GM18519 (cell line): ENCODE measurements around the gene PPP1R14B.

Experiments used
- ATAC-seq: cut with Tn5 transposase; IDR thresholded peaks from one replicate; pipeline ENCODE4 v1.9.1; 2021; ENCODE audit warnings: mild to moderate bottlenecking, moderate library complexity; ENCODE audit not compliant: unreplicated experiment, low FRiP score

PPP1R14B gene

DNA sequence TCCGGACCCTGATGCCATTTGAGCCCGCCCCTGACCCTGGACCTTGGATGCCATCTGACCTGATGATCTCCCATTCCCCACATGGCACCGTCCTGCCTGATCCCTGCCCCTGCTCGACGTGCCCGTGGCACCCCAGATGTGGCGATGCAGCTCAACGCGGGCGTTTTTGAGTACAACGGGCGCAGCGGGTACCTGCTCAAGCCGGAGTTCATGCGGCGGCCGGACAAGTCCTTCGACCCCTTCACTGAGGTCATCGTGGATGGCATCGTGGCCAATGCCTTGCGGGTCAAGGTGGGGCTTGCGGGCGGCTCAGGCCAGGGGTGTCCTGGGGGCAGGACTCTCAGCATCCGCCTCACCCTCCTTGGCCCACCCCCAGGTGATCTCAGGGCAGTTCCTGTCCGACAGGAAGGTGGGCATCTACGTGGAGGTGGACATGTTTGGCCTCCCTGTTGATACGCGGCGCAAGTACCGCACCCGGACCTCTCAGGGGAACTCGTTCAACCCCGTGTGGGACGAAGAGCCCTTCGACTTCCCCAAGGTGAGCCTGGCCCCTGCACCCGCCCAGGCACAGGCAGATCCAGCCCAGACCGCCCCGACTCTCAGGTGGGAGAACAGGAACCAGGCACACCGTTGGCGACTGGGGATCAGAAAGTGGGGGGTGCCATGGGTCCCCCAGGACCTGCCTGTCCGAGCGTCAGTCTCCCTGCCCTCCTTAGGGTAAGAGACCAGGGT is 15.7 kb upstream of the PPP1R14B start:
- no peak for ATAC-seq

DNA sequence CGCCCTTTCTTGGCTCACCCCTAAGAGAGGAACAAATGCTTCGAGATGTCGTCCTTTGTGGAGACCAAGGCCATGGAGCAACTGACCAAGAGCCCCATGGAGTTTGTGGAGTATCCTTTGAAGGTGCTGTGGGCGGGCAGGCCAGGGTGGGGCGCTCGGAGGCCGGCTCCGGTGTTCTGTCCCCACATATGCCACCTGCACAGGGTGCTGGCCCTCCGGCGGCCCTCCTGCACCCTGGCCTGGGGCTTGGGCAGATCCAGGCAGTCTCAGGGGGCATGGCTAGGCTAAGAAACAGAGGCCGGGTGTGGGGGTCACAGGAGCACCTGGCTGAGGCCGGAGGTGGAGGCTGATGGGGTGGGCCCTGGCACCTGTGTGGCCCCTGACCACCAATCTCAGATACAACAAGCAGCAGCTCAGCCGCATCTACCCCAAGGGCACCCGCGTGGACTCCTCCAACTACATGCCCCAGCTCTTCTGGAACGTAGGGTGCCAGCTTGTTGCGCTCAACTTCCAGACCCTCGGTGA is 14.9 kb upstream of the PPP1R14B start:
- ATAC-seq: no peak

GRCh38 chr11:64260147-64260708 is 13.5 kb upstream of the PPP1R14B start:
- no peak for ATAC-seq

GRCh38 chr11:64259533-64260067 is 12.9 kb upstream of the PPP1R14B start:
- ATAC-seq: no peak

DNA sequence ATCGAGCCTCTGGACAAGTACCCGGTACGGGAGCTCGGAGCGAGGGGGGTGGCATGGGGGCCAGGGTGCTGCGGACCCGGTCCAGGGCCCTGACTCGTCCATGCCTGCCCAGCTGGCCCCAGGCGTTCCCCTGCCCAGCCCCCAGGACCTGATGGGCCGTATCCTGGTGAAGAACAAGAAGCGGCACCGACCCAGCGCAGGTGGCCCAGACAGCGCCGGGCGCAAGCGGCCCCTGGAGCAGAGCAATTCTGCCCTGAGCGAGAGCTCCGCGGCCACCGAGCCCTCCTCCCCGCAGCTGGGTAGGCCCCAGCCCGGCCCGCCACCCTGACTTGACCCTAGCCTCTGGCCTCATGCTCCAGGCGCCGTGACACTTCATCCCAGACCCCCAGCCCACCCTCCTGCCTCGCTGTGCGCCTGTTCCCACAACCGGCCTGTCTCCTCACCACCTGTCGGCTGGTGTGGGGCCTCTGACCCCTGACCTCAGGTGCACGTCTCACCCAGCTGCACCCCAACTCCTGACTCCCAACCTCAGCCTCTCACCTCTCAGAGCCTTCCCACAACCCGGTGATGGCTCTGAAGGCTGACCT is 12.3 kb upstream of the PPP1R14B start:
- no peak for ATAC-seq

GRCh38 chr11:64258356-64258755 is 11.6 kb upstream of the PPP1R14B start:
- no peak for ATAC-seq

DNA sequence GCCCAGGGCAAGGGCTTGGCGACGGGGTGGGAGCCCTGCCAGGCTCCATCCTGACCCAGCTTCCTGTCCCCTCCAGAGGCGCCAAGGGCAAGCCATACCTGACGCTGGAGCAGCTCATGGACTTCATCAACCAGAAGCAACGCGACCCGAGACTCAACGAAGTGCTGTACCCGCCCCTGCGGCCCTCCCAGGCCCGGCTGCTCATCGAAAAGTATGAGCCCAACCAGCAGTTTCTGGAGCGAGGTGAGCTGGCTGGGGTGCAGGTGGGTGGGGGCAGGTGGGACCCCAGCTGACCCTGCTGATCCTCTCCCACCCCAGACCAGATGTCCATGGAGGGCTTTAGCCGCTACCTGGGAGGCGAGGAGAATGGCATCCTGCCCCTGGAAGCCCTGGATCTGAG is 9.6 kb upstream of the PPP1R14B start:
- ATAC-seq: no peak

DNA sequence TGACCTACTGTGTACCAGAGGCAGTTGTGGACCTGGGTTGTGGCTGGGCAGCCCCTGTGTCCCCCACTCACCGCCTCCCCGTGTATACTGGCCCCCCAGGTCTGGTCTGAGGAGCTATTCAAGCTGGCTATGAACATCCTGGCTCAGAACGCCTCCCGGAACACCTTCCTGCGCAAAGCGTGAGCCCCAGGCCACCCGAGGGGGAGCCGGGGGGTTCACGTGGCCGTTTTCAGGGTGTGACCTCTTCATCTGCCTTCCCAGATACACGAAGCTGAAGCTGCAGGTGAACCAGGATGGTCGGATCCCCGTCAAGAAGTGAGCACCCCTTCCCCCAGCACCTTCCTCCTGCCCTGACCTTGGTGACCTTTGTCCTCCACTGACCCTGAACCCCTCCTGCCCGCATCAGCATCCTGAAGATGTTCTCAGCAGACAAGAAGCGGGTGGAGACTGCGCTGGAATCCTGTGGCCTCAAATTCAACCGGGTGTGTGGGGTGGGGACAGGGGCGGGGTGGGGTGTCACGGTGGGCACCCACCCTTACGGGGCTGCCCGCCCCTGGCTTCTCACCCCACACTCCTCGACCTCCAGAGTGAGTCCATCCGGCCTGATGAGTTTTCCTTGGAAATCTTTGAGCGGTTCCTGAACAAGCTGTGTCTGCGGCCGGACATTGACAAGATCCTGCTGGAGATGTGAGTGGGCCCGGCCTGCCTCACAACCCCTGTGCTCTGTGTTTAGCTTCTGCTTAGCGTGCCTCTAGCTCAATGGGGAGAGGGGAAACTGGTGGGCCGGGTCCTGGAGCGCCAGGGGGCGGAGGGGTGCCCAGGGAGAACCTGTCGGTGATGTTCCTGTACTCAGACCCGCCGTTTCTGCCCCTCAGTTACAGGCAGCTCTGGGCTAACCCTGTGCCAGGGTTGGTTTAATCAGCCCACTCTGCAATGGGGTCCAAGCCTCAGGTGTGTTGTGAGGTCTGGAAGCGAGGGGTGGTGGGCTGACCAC is 8.7 kb upstream of the PPP1R14B start:
- ATAC-seq: no peak

DNA sequence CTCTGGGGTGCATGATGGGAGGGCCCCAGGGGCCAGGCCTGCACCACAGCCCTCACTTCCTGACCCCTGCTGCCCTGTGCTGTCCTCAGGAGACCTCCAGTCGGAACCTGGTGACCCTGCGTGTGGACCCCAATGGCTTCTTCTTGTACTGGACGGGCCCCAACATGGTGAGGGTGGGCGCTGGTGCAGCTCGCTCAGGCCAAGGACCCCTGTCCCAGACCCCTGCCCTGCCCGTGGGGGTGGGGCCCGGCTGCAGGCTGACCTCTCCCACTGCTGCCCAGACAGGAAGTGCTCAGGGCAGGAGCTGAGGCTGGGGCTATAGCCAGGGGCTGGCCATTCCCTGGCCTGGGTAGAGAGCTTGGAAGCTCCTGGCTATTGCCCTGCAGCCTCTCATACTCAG is 7.6 kb upstream of the PPP1R14B start:
- ATAC-seq: no peak

GRCh38 chr11:64253481-64253880 is 6.7 kb upstream of the PPP1R14B start:
- ATAC-seq: no peak

DNA sequence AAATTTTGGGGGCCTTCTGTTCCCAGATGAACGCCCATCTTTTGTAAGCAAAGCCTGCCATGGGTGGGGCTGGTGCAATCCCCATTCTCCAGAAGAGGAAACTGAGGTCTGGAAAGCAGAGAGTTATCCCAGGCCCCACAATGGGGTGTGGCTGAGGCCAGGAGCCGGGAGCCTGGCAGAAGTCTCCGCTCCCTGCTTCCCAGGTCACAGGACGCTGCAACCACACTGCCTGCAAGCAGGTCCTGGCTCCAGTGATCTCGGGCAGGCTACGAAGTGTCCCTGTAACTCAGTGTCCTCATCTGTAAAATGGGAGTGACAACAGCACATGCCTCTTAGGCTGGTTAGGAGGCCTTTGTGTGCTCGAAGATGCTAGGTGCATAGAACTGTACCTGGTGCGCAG is 6.3 kb upstream of the PPP1R14B start:
- ATAC-seq: no peak

GRCh38 chr11:64252003-64252872 is 5.5 kb upstream of the PPP1R14B start:
- no peak for ATAC-seq

- ATAC-seq: no peak
Observed at GRCh38 chr11:64251753-64252002, 4.9 kb upstream of the PPP1R14B start.

GRCh38 chr11:64251016-64251752 is 4.4 kb upstream of the PPP1R14B start, which contains the start of gene PLCB3:
PLCB3 (plus strand) TSS chr11:64251530; CDS start chr11:64251650, 120 bp downstream.
- no peak for ATAC-seq

GRCh38 chr11:64250415-64251015 is 3.8 kb upstream of the PPP1R14B start:
- ATAC-seq: no peak

DNA sequence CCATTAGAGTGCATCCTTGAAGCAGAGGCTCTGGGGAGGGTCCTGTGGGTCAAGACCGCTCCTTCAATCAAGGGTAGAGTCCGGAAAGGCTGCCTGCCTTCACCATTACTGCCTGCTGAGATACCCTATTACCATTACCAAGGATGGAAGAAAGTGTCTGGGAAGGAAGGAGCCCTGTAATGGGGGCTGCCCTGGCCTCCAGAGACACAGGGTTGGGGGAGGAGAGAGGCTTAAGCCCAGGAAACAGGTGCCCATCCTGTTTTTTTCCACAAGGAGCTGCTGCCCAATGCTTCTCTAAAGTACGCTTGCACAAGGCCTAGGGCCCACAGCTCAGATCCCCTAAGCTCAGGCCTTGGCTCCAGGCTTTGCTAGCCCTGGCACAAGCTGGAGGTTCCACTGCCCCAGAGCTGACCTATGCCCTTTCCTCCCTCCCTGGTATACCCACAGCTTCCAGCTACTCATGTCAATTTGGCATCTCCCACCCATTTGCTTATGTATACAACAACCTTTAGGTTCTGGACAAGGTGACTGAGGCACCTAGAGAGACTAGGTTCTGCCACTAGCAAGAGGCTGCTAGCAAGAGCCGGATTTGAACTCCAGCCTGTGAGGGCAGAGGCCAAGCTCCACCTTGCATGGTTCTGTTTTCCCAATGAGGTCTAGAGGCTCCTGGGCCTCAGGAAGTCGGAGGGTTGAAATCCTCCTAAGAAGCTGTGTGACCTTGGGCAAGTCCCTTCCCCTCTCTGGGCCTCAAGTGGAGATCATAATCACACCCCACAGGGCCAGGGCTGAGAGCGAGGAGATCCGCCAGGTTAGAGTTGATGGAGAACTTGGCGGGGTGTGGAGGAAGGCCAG is 3.0 kb upstream of the PPP1R14B start:
- no peak for ATAC-seq

GRCh38 chr11:64249038-64249437 is 2.3 kb upstream of the PPP1R14B start:
- ATAC-seq: no peak

DNA sequence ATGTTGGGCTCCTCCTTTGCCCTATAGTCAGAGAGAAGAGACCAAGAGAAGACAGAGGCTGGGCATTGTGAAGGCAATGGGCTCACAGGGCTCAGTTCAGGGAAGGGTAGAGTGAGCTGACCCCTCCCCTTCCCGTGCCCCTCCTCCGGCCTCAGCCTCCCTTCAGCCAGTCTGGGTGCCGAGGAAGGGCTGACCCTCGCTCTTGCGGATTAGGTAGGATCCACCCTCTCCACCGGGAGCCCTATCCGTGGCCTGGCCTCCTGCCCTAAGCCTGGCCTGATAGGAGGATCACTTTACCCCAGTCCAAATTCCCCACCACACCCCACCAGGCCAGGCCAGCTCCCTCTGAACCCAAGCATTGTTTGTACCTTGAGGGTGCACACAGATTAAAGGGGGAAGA is 1.8 kb upstream of the PPP1R14B start:
- no peak for ATAC-seq
